GM19043 (cell line): ENCODE results near the gene APOBEC3C.
"Not testable (repeated sequence)": the region's sequence is repeated elsewhere in the genome, so short reads cannot be mapped to it uniquely, and the experiment has no call there.

Experiments used
- ATAC-seq: cut with Tn5 transposase; IDR thresholded peaks from one replicate; pipeline ENCODE4 v1.9.1; 2021; ENCODE audit warnings: low read depth; ENCODE audit not compliant: unreplicated experiment

APOBEC3C gene

DNA sequence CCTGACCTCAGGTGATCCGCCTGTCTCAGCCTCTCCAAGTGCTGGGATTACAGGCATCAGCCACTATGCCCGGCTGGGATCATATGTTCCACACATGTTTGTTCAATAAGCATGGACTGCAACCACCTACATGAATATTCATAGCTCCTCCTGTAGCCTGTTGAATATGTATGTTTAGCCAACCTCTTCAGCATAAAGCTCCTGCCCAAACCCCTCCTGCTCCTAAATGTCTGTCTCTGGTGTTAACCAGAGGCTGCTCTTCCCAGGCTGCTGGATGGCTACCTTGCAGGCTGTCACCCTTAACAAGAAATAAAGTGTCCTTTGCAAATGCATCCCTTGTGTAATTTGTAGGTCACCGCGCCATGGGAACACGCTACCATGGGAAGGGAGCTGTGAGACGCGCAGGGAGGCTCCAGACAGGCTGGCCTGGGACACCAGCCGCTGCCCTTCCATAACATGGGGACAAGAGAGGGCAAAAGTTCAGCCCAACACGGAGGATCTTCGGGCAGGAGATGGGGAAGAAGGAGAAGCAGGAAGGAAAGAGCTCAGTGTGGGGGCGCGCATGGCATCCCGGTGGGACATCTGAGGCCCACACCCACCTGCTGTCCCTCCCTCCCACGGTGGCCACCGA lies 6.1 kb downstream of the APOBEC3C start:
- not testable (repeated sequence) for ATAC-seq

- ATAC-seq: no peak
Observed at GRCh38 chr22:39021552-39022250, 7.6 kb downstream of the APOBEC3C start.

GRCh38 chr22:39024519-39025308 lies 10.7 kb downstream of the APOBEC3C start:
- ATAC-seq: no peak

GRCh38 chr22:39026509-39027150 lies 12.6 kb downstream of the APOBEC3C start:
- ATAC-seq: no peak

GRCh38 chr22:39027717-39028116 lies 13.7 kb downstream of the APOBEC3C start:
- no peak for ATAC-seq

DNA sequence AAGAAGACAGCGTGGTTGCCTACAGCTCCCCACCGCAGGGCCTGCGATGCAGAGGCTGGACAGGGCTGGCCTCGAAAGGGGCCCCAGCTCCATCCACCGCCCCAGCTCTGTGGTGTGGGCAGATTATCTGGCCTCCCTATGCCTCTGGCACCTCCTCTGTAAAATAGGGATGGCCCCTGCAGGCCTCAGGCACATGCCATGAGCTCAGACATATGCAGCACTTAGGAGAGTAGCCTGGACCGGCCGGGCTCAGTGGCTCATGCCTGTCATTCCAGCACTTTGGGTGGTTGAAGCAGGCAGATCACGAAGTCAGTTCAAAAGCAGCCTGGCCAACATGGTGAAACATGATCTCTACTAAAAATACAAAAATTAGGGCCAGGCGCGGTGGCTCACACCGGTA lies 14.2 kb downstream of the APOBEC3C start:
- no peak for ATAC-seq

DNA sequence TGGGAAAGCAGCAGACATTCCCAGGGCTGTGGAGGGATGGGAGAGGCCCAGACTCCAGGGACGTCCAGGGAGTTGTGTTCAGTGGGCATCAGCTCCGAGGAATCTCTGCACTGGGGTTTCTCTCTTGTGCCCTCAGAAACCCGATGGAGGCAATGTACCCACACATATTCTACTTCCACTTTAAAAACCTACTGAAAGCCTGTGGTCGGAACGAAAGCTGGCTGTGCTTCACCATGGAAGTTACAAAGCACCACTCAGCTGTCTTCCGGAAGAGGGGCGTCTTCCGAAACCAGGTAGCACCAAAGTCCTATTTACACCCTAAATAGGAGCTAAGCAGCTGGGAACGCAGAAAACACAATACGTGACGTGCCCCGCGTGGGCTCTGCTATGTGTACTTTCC lies 15.2 kb downstream of the APOBEC3C start:
- ATAC-seq: no peak

DNA sequence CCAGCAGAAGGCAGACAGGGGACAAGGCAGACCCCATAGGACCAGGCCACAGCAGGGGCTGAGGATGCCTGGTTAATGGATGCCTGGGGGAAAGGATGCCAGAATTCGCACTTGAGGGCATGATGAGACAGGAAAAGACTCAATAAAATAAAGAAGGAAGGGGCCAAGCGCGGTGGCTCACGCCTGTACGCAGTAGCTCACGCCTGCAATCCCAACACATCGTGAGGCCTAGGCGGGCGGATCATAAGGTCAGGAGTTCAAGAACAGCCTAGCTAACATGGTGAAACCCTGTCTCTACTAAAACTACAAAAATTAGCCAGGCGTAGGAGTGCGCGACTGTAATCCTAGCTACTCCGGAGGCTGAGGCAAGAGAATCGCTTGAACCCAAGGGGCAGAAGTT lies 16.6 kb downstream of the APOBEC3C start:
- no peak for ATAC-seq

- not testable (repeated sequence) for ATAC-seq
Observed at GRCh38 chr22:39031434-39032295, 17.6 kb downstream of the APOBEC3C start.

GRCh38 chr22:39037071-39037470 lies 23.0 kb downstream of the APOBEC3C start:
- ATAC-seq: not testable (repeated sequence)

DNA sequence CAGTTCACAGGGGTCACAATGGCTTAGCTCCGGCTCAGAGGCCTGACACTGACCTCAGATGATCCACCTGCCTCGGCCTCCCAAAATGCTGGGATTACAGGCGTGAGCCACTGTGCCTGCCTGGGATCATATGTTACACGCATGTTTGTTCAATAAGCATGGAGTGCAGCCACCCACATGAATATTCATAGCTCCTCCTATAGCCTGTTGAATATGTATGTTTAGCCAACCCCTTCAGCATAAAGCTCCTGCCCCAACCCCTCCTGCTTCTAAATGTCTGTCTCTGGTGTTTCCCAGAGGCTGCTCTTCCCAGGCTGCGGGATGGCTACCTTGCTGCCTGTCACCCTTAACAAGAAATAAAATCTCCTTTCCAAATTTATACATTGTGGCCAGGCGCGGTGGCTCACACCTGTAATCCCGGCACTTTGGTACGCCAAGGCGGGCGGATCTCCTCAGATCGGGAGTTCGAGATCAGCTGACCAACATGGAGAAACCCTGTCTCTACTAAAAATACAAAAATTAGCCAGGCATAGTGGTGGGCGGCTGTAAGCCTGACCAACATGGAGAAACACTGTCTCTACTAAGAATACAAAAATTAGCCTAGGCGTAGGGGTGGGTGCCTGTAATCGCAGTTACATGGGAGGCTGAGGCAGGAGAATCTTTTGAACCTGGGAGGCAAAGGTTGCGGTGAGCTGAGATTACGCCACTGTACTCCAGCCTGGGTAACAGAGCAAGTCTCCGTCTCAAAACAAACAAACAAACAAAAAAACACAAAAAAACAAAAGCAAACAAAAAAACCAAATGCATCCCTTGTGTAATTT lies 25.5 kb downstream of the APOBEC3C start:
- ATAC-seq: no peak

- not testable (repeated sequence) for ATAC-seq
Observed at GRCh38 chr22:39040155-39040537, 26.1 kb downstream of the APOBEC3C start.

- peak; percentile 92 for ATAC-seq
Observed at GRCh38 chr22:39040538-39041296, 26.7 kb downstream of the APOBEC3C start, which contains the start of gene APOBEC3F. APOBEC3F (plus strand) TSS chr22:39040864; CDS start chr22:39040961, 97 bp downstream.

DNA sequence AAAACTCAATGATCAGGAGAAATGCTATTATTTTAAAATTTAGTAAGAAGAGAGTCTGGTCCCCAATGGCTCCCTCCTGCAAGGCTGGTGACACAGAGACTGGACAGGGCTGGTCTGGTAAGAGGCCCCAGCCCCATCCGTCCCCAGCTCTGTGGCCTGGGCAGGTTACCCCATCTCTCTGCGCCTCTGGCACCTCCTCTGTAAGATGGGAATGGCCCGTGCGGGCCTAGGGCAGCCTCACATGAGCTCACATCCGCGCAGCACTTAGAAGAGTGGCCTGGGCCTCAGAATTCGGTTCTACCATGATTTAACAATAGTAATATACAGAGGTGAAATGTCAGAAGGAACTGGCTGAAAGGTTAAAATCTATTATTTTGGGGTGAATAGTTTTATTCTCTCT lies 27.9 kb downstream of the APOBEC3C start:
- ATAC-seq: no peak

DNA sequence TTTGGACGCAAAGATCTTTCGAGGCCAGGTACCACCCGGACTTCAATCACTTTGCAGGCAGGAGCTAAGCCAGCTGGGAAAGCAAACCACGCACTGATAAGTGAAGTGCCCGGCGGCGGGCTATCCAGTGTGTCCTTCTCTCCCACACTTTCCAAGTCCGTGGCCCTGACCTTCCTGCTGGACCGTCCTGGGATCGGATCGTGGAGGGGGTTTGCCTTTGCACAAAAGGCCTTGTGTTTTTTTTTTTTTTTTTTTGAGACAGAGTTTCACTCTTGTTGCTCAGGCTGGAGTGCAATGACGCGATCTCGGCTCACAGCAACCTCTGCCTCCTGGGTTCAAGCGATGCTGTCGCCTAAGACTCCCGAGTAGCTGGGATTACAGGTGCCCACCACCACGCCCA lies 29.0 kb downstream of the APOBEC3C start:
- ATAC-seq: not testable (repeated sequence)

DNA sequence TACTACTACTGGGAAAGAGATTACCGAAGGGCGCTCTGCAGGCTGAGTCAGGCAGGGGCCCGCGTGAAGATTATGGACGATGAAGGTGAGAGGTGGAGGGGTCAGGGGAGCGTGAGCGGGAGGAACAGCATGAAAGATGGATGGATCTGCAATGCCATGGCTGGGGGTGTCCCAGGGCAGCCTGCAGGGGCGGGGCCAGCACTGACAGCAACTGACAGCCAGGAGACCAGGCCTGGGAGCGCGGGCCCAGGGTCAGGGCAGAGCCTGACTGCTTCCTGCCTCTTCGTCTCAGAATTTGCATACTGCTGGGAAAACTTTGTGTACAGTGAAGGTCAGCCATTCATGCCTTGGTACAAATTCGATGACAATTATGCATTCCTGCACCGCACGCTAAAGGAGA lies 31.1 kb downstream of the APOBEC3C start:
- ATAC-seq: not testable (repeated sequence)

DNA sequence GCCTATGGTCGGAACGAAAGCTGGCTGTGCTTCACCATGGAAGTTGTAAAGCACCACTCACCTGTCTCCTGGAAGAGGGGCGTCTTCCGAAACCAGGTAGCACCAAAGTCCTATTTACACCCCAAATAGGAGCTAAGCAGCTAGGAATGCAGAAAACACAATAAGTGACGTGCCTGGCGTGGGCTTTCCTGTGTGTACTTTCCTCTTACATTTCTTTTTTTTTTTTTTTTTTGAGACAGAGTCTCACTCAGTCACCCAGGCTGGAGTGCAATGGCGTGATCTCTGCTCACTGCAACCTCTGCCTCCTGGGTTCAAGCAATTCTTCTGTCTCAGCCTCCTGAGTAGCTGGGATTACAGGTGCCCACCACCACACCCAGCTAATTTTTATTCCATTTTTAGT lies 35.4 kb downstream of the APOBEC3C start:
- not testable (repeated sequence) for ATAC-seq

GRCh38 chr22:39051844-39052495 lies 37.9 kb downstream of the APOBEC3C start:
- not testable (repeated sequence) for ATAC-seq
